ENCODE results near the gene PTOV1.

The PTOV1 gene

DNA sequence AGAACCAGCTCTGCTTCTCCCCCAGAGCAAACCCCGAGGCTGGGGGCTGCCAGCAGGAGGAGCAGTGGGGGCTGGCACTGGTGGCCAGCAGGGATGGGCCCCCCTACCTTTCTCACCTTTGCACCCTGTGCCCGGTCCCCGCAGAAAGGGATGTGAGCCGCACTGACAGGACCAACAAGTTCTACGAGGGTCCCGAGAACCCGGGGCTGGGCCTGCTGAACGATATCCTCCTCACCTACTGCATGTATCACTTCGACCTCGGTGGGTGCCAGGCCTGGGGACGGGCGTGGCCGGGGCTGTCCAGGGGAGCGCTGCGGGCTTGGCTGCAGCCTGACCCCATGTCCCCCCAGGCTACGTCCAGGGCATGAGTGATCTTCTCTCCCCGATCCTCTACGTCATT, 33.1 kb downstream of the PTOV1 start:
- H3K4me3 Mint-ChIP-seq, result no peak overlapping the region
- H3K36me3 Mint-ChIP-seq, result peaks cover 73 to 91% of the 10 kb centered on the region in 2 donors
- H3K4me1 Mint-ChIP-seq, result peaks cover 39 to 87% of the 10 kb centered on the region in 2 donors
- H3K27me3 Mint-ChIP-seq, result no peaks in the 10 kb centered on the region
- peaks cover 0 to 4% of the 10 kb centered on the region in 2 donors for H3K9me3 Mint-ChIP-seq
- peak overlapping the region; percentile 85 for H3K27ac Mint-ChIP-seq
- no peak for DNase-seq
- ATAC-seq (replicated peaks), result no peak

- Mint-ChIP-seq H3K4me3 (no peak overlapping the region), H3K27me3 (no peaks in the 10 kb centered on the region), H3K36me3 (peaks cover 75 to 93% of the 10 kb centered on the region in 2 donors), H3K4me1 (peaks cover 43 to 88% of the 10 kb centered on the region in 2 donors), H3K9me3 (peaks cover 0 to 4% of the 10 kb centered on the region in 2 donors), H3K27ac (peak overlapping the region; percentile 85)
- DNase-seq (no peak), ATAC-seq (replicated peaks) (no peak)
Measured at GRCh38 chr19:49884760-49885159, 33.8 kb downstream of the PTOV1 start.

DNA sequence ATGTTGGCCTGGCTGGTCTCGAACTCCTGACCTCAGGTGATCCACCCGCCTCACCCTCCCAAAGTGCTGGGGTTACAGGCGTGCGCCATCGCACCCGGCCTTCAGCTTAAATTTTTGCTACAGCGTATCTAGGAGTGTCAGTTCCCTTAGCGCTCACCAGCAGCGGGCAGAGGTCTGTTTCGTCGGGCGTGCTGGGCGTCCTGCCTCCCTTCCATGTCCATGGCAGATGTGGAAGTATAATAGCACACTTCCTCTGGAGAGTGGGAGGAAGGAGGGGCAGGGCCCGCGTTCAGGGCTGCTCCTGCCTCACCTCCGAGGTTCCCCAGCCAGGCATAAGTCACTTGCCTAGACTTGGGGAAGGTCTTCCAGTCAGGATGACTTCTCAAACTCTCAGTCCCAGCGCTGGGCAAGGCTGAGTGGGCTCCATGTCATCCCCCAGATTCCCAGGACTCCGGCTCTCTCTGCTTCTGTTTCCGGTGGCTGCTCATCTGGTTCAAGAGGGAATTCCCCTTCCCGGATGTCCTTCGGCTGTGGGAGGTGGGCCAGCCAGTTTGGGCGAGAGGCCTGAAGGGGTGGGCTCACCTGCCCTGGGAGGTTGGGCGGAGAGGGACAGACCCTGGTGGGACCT, 36.2 kb downstream of the PTOV1 start:
- peaks cover 78 to 93% of the 10 kb centered on the region in 2 donors for H3K36me3 Mint-ChIP-seq
- peak overlapping the region; percentile 64 to 79 for H3K4me3 Mint-ChIP-seq
- peaks cover 9 to 11% of the 10 kb centered on the region in 2 donors for H3K9me3 Mint-ChIP-seq
- peak overlapping the region; percentile 94 for H3K27ac Mint-ChIP-seq
- ATAC-seq (replicated peaks), result peak; percentile 1 to 2
- H3K4me1 Mint-ChIP-seq, result peaks cover 45 to 89% of the 10 kb centered on the region in 2 donors
- no peaks in the 10 kb centered on the region for H3K27me3 Mint-ChIP-seq
- no peak for DNase-seq

DNA sequence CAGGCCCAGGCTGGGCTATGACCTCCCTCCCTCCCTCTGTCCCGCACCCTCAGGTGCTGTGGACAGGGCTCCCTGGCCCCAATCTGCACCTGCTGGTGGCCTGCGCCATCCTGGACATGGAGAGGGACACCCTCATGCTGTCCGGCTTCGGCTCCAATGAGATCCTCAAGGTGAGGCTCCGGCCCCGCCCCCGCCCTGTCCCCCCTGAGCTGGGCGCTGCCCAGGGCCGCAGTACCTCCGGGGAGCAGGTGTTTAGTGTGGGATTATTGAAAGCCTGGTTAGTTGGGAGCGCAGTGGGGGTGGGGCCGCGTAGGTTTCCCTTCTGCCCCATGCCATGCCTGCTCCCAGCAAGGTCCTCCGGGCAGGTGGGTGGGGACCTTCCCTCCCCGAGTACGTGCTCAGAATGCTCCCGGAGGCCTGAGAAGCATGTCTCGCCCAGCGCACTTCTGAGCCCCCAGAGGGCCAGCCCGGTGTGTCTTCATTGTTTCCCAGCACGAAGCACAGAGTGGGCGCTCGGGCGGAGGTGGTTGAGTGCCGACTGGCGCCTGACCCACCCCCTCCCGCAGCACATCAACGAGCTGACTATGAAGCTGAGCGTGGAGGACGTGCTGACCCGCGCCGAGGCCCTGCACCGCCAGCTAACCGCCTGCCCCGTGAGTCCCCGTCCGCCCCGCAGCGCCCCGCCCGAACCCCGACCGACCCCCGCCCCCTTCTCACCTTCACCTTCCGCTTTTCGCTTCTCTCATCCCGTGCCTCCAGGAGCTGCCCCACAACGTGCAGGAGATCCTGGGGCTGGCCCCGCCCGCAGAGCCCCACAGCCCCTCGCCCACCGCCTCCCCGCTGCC, 36.9 kb downstream of the PTOV1 start:
- ATAC-seq (replicated peaks), result peak; percentile 22 to 30
- Mint-ChIP-seq H3K36me3 (peaks cover 79 to 93% of the 10 kb centered on the region in 2 donors), H3K27ac (peak overlapping the region; percentile 94), H3K4me3 (peak overlapping the region; percentile 64 to 79), H3K9me3 (peaks cover 13 to 14% of the 10 kb centered on the region in 2 donors), H3K27me3 (no peaks in the 10 kb centered on the region), H3K4me1 (peaks cover 51 to 90% of the 10 kb centered on the region in 2 donors)
- peak; percentile 42 for DNase-seq

DNA sequence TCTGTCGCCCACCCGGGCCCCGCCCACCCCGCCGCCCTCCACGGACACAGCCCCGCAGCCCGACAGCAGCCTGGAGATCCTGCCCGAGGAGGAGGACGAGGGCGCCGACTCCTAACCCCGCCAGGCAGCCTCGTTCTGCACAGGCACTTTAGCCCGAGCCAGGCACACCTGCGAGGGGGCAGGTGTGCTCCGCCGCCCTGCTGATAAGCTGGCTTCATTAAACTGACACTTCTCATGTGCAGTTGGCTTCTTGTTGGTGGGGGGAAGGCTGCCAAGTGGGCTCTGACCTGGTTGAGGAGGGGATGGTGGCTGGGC, 37.5 kb downstream of the PTOV1 start:
- DNase-seq, result no peak
- Mint-ChIP-seq H3K27ac (peak overlapping the region; percentile 94), H3K4me3 (peak overlapping the region; percentile 76 to 79), H3K4me1 (peaks cover 53 to 91% of the 10 kb centered on the region in 2 donors), H3K9me3 (peaks cover 11 to 18% of the 10 kb centered on the region in 2 donors), H3K36me3 (peaks cover 80 to 93% of the 10 kb centered on the region in 2 donors), H3K27me3 (no peaks in the 10 kb centered on the region)
- peak; percentile 7 to 11 for ATAC-seq (replicated peaks)

DNA sequence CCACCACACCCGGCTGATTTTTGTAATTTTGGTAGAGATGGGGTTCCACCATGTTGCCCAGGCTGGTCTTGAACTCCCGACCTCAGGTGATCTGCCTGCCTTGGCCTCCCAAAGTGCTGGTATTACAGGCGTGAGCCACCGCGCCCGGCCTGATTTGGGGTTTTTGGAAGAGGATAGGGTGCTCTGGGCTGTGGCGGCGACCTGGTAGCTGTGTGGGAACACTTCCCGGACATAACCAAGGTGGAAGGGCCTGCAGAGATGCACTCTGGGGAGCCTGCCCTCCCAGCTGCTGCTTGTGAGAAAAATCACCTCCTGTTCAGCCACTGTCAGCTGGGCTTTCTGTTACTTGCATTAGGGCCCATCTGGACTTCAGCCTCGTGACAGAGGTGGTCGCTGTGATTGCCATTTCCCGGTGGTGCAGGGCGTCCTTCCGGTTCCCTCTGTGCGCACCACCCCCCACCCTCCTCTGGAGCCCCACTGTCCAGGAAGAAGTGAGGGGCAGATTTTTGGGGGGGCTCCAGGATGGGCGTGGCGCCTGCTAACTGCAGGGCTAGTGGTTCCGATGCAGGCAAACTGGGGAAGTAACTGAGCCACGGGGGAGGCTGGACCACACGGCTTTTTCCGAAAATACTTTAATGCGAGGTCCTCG, 38.2 kb downstream of the PTOV1 start:
- H3K27ac Mint-ChIP-seq, result peak overlapping the region; percentile 94
- peaks cover 11 to 19% of the 10 kb centered on the region in 2 donors for H3K9me3 Mint-ChIP-seq
- H3K4me1 Mint-ChIP-seq, result peaks cover 56 to 91% of the 10 kb centered on the region in 2 donors
- DNase-seq, result no peak
- H3K36me3 Mint-ChIP-seq, result peaks cover 81 to 94% of the 10 kb centered on the region in 2 donors
- no peaks in the 10 kb centered on the region for H3K27me3 Mint-ChIP-seq
- peak overlapping the region; percentile 76 to 79 for H3K4me3 Mint-ChIP-seq
- no peak for ATAC-seq (replicated peaks)

DNA sequence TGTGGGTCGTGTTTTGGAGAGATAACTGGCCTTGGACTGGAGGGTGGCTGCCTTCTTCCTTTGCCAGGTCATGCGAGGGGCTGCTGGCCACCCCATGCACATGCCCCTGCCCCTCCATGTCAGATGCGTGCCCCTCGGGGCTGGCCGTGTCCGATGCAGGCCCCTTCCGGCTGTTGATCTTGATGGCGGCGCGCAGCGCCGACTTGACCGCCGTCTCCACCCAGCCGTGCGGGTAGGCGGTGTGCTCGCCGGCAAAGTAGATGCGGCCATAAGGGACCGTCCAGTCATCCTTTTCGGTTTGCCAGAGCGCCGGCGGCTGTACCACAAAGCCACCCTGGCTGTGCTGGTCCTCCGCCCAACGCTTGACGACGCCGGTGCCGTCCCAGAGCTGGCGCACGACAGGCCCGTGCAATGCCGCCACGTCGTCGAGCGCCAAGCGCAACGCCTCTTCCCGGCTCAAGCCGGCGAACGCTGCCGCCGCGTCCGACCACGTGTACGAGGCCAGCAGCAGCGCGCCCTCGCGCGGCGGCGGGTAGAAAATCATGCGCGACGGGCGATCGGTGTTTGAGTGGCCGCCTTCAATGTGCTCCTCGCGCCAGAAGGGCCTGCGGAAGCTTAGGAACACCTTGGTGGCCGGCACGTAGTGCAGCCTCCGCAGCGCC, 38.9 kb downstream of the PTOV1 start:
- Mint-ChIP-seq H3K4me3 (peak overlapping the region; percentile 76 to 79), H3K36me3 (peaks cover 80 to 94% of the 10 kb centered on the region in 2 donors), H3K27ac (peak overlapping the region; percentile 94), H3K27me3 (no peaks in the 10 kb centered on the region), H3K4me1 (peaks cover 58 to 91% of the 10 kb centered on the region in 2 donors), H3K9me3 (peaks cover 11 to 19% of the 10 kb centered on the region in 2 donors)
- DNase-seq (peak; percentile 56), ATAC-seq (replicated peaks) (peak; percentile 5 to 13)

DNA sequence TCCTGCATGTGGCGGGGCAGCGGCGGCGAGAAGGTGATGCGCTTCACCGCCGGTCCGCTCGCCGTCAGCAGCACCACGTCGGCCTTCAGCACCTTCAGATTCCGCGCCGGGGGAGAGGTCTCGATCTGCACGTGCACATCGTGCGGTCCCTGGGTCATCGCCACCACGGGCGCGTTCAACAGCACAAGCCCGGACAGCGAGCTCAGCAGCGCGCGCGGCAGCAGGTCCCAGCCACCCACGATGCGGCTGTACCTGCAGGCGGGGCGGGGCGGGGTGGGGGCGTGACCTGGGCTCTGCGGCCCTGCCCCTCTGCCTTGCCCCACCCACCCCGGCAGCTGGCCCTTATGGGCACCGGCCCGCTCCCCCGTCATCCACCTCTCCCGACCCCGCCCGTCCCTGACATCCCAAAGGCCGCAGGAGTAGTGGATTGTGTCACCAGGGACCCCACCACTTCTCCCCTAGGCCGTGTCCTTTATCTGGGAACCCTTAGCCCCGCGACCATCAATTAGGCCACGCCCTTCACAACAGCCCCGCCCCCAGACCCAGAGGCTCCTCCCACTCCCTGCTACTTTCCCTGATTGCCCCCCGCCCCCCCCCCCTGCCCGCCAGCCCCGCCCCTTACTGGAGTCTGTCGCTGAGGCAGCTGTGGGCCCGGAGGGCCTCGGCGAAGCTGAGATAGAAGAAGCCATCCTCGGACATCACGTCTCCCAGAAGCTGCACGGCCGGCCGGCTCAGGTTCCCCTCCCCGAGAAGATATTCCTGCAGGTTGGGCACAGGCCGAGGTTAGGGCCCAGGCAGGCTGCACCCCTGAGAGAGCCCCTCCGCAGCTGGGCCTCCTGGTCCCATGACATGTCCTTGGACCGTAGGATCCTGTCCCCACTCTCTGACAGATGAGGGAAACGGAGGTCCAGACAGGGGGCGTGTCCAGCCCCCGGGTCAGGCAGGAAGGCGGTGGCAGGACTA, 39.7 kb downstream of the PTOV1 start:
- peaks cover 80 to 94% of the 10 kb centered on the region in 2 donors for H3K36me3 Mint-ChIP-seq
- DNase-seq (peak; percentile 55), ATAC-seq (replicated peaks) (peak; percentile 20 to 29)
- peak overlapping the region; percentile 95 to 99 for H3K4me3 Mint-ChIP-seq
- peaks cover 60 to 90% of the 10 kb centered on the region in 2 donors for H3K4me1 Mint-ChIP-seq
- H3K27me3 Mint-ChIP-seq, result no peaks in the 10 kb centered on the region
- H3K9me3 Mint-ChIP-seq, result peaks cover 11 to 19% of the 10 kb centered on the region in 2 donors
- peak overlapping the region; percentile 96 for H3K27ac Mint-ChIP-seq

- Mint-ChIP-seq H3K4me3 (peak overlapping the region; percentile 95 to 99), H3K9me3 (peaks cover 11 to 19% of the 10 kb centered on the region in 2 donors), H3K36me3 (peaks cover 81 to 98% of the 10 kb centered on the region in 2 donors), H3K27me3 (no peaks in the 10 kb centered on the region), H3K27ac (peak overlapping the region; percentile 96), H3K4me1 (peaks cover 60 to 89% of the 10 kb centered on the region in 2 donors)
- no peak for ATAC-seq (replicated peaks)
- DNase-seq, result no peak
Measured at GRCh38 chr19:49891393-49891792, 40.4 kb downstream of the PTOV1 start.

DNA sequence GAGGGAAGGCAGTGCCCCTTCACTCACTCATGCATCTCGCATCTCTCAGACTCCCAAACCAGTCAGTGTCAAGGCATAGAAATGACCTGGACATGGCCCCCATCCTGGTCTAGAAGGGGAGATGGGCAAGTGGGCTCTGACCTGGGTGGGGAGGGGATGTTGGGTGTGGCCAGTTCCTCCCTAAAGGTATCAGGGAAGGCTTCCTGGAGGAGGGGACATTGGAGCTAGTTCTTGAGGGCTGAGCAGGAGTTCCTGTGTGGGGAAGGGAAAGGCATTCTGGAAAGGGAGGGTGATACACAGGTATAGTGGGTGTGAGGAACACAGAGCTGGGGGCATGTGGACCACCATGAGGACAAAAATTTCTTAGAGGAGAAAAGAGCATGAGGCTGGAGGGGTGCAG, 41.8 kb downstream of the PTOV1 start:
- Mint-ChIP-seq H3K27me3 (no peaks in the 10 kb centered on the region), H3K4me3 (peak overlapping the region; percentile 95 to 99), H3K4me1 (peaks cover 60 to 89% of the 10 kb centered on the region in 2 donors), H3K36me3 (peaks cover 80 to 95% of the 10 kb centered on the region in 2 donors), H3K9me3 (peaks cover 11 to 19% of the 10 kb centered on the region in 2 donors), H3K27ac (peak overlapping the region; percentile 96)
- DNase-seq, result no peak
- ATAC-seq (replicated peaks), result no peak

DNA sequence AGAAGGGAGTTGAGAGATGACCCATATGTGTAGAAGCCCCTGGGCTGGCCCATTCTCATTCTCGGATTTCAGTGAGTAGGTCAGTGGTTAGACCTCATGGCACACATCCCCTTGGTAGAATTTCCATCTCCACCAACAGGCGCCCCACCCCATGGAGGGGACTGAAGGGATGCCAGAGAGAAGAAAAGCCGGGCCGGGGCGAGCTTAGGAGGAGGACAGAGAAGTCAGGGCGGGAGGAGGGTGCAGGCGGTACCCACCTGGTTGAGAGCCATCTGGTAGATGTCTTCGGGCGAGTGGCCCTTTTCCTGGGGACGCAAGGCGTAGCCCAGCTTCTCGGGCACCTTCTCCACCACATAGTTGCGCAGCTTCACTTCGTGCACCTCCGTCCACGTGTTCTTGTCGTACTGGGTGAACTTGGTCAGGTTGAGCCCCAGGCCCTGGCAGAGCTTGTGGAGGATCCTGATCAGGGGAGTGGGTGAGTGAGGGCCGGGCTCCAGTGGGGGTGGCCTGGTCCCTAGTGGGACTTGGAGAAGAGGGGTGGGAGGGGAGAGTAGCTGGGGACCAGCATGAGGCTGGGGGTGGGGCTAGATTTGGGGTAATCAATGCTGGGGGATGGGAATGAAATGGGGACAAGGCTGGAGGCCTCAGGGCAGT, 43.2 kb downstream of the PTOV1 start:
- peaks cover 52 to 86% of the 10 kb centered on the region in 2 donors for H3K4me1 Mint-ChIP-seq
- no peak for ATAC-seq (replicated peaks)
- H3K9me3 Mint-ChIP-seq, result peaks cover 9 to 19% of the 10 kb centered on the region in 2 donors

GRCh38 chr19:49894879-49895565, 44.1 kb downstream of the PTOV1 start:
- peak; percentile 83 for DNase-seq
- H3K4me3 Mint-ChIP-seq, result peak overlapping the region; percentile 95 to 99
- H3K9me3 Mint-ChIP-seq, result peaks cover 9 to 19% of the 10 kb centered on the region in 2 donors
- peak; percentile 35 to 36 for ATAC-seq (replicated peaks)
- H3K36me3 Mint-ChIP-seq, result peaks cover 60 to 72% of the 10 kb centered on the region in 2 donors
- H3K27me3 Mint-ChIP-seq, result no peaks in the 10 kb centered on the region
- H3K27ac Mint-ChIP-seq, result peak overlapping the region; percentile 98
- peaks cover 48 to 82% of the 10 kb centered on the region in 2 donors for H3K4me1 Mint-ChIP-seq

More for the DNA sequence above, 43.2 kb downstream of the PTOV1 start:
- peak overlapping the region; percentile 95 to 99 for H3K4me3 Mint-ChIP-seq
- H3K27me3 Mint-ChIP-seq, result no peaks in the 10 kb centered on the region
- DNase-seq, result no peak
- H3K27ac Mint-ChIP-seq, result peak overlapping the region; percentile 98
- peaks cover 69 to 81% of the 10 kb centered on the region in 2 donors for H3K36me3 Mint-ChIP-seq

Data from stimulated activated naive B cell treated with anti-CD40 and anti-IgM and Interleukin-4, amounts not matched to agents 10 μg/mL and 1 μg/mL and 100 μg/mL, for 72 hours (primary cell).